Loucy (cell line): Measurements from ENCODE around the gene FRAS1.

Experiments
- H2AFZ ChIP-seq: fragments of 200-600 bp; sonication (generic); 2 replicates; pipeline ENCODE4 v1.6.0; 2016; ENCODE audit warnings: antibody characterized with exemption, mild to moderate bottlenecking, low read length, moderate library complexity
- H3F3A ChIP-seq: fragments of 200-600 bp; 2 replicates; pipeline ENCODE4 v1.6.0; 2016; ENCODE audit warnings: antibody characterized with exemption, low read depth, mild to moderate bottlenecking
- H3K27me3 ChIP-seq: fragments of 200-600 bp; sonication (generic); 2 replicates; pipeline ENCODE4 v1.6.1; 2014; ENCODE audit warnings: low read length, mild to moderate bottlenecking; ENCODE audit not compliant: insufficient read depth, poor library complexity, severe bottlenecking
- H3K36me3 ChIP-seq: fragments of 200-600 bp; sonication (generic); 2 replicates; pipeline ENCODE4 v1.6.1; 2016; ENCODE audit warnings: low read length; ENCODE audit not compliant: insufficient read depth
- H3K4me1 ChIP-seq: fragments of 200-600 bp; sonication (generic); 2 replicates; pipeline ENCODE4 v1.5.1; 2014; ENCODE audit warnings: low read length, mild to moderate bottlenecking; ENCODE audit not compliant: insufficient read depth, poor library complexity, severe bottlenecking
- H3K4me2 ChIP-seq: fragments of 200-600 bp; sonication (generic); 2 replicates; pipeline ENCODE4 v1.6.0; 2014; ENCODE audit warnings: antibody characterized with exemption, low read length, low read depth, mild to moderate bottlenecking; ENCODE audit not compliant: poor library complexity, severe bottlenecking
- H3K4me3 ChIP-seq: fragments of 200-600 bp; sonication (generic); 2 replicates; pipeline ENCODE4 v1.5.1; 2014; ENCODE audit warnings: low read length, mild to moderate bottlenecking, mixed read lengths; ENCODE audit not compliant: poor library complexity, severe bottlenecking
- H3K79me2 ChIP-seq: fragments of 200-600 bp; sonication (generic); 2 replicates; pipeline ENCODE4 v1.6.1; 2014; ENCODE audit warnings: low read length; ENCODE audit not compliant: insufficient read depth
- H3K9ac ChIP-seq: fragments of 200-600 bp; sonication (generic); 2 replicates; pipeline ENCODE4 v1.6.0; 2014; ENCODE audit warnings: mild to moderate bottlenecking, low read depth, low read length, moderate library complexity; ENCODE audit not compliant: poor library complexity, severe bottlenecking
- H3K9me2 ChIP-seq: fragments of 200-600 bp; sonication (generic); replicated peaks from 2 replicates; pipeline ENCODE4 v1.6.1; 2016; ENCODE audit warnings: low read depth, low read length, mixed read lengths
- H3K9me3 ChIP-seq: fragments of 200-600 bp; sonication (generic); 2 replicates; pipeline ENCODE4 v1.6.1; 2014; ENCODE audit warnings: mild to moderate bottlenecking, antibody characterized with exemption, low read length, low read depth; ENCODE audit not compliant: insufficient read depth
- H4K20me1 ChIP-seq: fragments of 200-600 bp; sonication (generic); 2 replicates; pipeline ENCODE4 v1.6.0; 2014; ENCODE audit warnings: antibody characterized with exemption, low read length, mild to moderate bottlenecking; ENCODE audit not compliant: insufficient read depth, poor library complexity, severe bottlenecking
- EZH2phosphoT487 ChIP-seq: fragments of 200-600 bp; IDR thresholded peaks from 2 replicates; pipeline ENCODE4 v1.6.1; 2018; ENCODE audit warnings: antibody characterized with exemption, mild to moderate bottlenecking, moderate library complexity, borderline replicate concordance
- TF ChIP-seq, protein P1 (sequence below): fragments of 200-600 bp; sonication (generic); conservative IDR thresholded peaks from 2 replicates; pipeline ENCODE4 v1.5.1; 2014; ENCODE audit warnings: mild to moderate bottlenecking, antibody characterized with exemption, low read length

Gene FRAS1

DNA sequence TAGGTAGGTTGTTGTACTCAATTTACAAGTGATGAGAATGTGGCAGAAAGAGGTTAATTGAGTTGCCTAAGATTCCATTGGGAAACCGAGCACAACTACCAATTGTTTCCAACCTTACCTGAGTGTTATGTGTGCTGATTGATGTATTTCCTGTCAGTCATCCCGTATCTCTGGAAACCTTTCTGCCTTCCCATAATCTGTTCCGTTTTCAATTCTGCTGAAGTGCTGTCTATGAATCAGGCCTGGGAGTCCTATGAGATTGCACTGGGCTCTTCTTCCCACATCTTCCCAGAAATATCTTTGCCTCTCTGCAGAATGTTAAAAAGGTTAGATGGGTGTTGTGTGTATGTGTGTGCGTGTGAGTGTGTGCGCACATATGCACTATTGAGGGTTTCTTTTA is 264.9 kb downstream of the FRAS1 start:
- H3K4me3 ChIP-seq = no peak overlapping the region

DNA sequence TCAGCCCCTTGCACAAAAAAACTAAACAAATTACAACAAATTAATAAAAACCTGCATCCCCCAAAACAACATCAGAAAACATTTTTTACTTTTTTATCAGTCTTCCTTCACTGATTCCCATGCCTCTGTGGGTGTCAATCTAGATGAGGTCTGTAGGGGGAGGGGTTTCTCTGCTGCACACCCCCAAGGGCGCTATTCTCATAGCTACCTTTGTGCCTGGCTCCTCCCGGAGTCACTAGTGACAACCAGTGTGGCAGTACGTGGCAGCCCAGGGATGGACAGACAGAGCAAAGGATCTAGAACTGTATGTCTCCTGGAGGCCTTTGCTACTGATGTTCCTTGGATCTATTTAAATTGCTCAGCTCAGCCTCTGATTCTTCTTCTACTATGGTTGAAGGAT is 266.3 kb downstream of the FRAS1 start:
- Histone ChIP-seq H3K4me2 (no peak overlapping the region), H3K9me3 (no peaks in the 10 kb centered on the region), H3F3A (no peaks in the 10 kb centered on the region), H2AFZ (no peak overlapping the region), H3K4me1 (peaks cover 17% of the 10 kb centered on the region), H3K79me2 (no peaks in the 10 kb centered on the region), H3K4me3 (no peak overlapping the region), H3K36me3 (no peaks in the 10 kb centered on the region), H3K9me2 (no peaks in the 10 kb centered on the region), H3K9ac (no peak overlapping the region), H4K20me1 (no peaks in the 10 kb centered on the region), H3K27me3 (no peaks in the 10 kb centered on the region)
- no peak for TF ChIP-seq EZH2phosphoT487

More for the DNA sequence above, 264.9 kb downstream of the FRAS1 start:
- no peak overlapping the region for H2AFZ ChIP-seq
- H3K27me3 ChIP-seq = no peaks in the 10 kb centered on the region
- H4K20me1 ChIP-seq = no peaks in the 10 kb centered on the region
- no peaks in the 10 kb centered on the region for H3K9me3 ChIP-seq
- H3K9me2 ChIP-seq = no peaks in the 10 kb centered on the region
- no peaks in the 10 kb centered on the region for H3F3A ChIP-seq
- no peaks in the 10 kb centered on the region for H3K79me2 ChIP-seq
- peaks cover 17% of the 10 kb centered on the region for H3K4me1 ChIP-seq
- H3K36me3 ChIP-seq = no peaks in the 10 kb centered on the region
- TF ChIP-seq, protein P1, sequence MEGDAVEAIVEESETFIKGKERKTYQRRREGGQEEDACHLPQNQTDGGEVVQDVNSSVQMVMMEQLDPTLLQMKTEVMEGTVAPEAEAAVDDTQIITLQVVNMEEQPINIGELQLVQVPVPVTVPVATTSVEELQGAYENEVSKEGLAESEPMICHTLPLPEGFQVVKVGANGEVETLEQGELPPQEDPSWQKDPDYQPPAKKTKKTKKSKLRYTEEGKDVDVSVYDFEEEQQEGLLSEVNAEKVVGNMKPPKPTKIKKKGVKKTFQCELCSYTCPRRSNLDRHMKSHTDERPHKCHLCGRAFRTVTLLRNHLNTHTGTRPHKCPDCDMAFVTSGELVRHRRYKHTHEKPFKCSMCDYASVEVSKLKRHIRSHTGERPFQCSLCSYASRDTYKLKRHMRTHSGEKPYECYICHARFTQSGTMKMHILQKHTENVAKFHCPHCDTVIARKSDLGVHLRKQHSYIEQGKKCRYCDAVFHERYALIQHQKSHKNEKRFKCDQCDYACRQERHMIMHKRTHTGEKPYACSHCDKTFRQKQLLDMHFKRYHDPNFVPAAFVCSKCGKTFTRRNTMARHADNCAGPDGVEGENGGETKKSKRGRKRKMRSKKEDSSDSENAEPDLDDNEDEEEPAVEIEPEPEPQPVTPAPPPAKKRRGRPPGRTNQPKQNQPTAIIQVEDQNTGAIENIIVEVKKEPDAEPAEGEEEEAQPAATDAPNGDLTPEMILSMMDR = no peak
- TF ChIP-seq EZH2phosphoT487 = no peak
- H3K4me2 ChIP-seq = no peak overlapping the region
- no peak overlapping the region for H3K9ac ChIP-seq

DNA sequence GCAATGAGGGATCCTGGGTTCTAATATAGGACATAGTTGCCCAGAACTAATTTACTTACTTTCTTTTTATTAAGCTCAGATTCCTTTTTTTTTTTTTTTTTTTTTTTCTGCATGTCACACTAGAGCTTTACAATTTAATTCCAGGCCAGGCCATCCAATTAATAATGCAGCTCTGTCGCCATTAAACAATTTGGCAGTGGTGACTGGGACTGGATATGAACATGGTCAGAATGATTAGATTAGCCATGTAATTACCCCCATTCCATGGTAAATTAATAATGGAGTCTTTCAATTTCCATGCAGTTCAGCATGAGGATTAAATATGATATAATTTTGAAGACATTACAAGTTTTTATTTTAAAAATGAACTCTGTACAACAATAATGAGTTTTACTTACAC is 267.5 kb downstream of the FRAS1 start:
- Histone ChIP-seq H3K4me1 (peaks cover 11% of the 10 kb centered on the region), H3K4me3 (no peak overlapping the region)

More for the DNA sequence above, 267.5 kb downstream of the FRAS1 start:
- Histone ChIP-seq H3K4me2 (no peak overlapping the region), H3K9me2 (no peaks in the 10 kb centered on the region), H3K9ac (no peak overlapping the region), H3F3A (no peaks in the 10 kb centered on the region), H4K20me1 (no peaks in the 10 kb centered on the region), H3K9me3 (no peaks in the 10 kb centered on the region), H2AFZ (no peak overlapping the region), H3K79me2 (no peaks in the 10 kb centered on the region), H3K36me3 (no peaks in the 10 kb centered on the region), H3K27me3 (no peaks in the 10 kb centered on the region)
- TF ChIP-seq, protein P1 = no peak
